ENCODE results near the gene TRUB1. TPM values are rescaled to one million over a fixed set of nuclear protein-coding genes. Genes with fewer than 3 reads are reported as not detected.
A peak's percentile ranks its signal among the peaks of the same experiment; 100 is the strongest.
"Not testable (repeated sequence)": the region's sequence is repeated elsewhere in the genome, so short reads cannot be mapped to it uniquely, and the experiment has no call there.

The TRUB1 gene
- total RNA-seq, 1 experiment from 2014 or later: 30.0 TPM

DNA sequence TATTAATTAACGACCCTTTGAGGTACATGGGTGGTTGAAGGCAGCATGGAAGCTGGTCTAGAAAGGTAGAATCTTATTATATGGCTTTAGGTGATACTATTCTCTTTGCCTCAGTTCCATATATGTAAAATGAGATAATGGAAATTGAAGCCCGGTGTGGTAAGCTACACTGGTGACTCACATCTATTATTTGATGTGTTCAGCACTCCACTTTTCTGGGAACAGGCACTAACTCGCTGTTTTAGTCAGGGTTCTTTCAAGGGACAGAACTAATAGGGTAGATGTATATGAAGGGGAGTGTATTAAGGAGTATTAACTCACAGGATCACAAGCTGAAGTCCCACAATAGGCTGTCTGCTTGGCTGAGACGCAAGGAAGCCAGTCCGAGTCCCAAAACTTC lies 4.4 kb upstream of the TRUB1 start:
- CTCF ChIA-PET: no interaction called here
- Histone ChIP-seq H3K27me3 (replicated peaks; ENCODE audit: insufficient read depth, low read depth, low read length, poor library complexity) (no peaks in the 10 kb centered on the region), H3K4me1 (ENCODE audit: insufficient read depth, low read length, poor library complexity, severe bottlenecking) (no peaks in the 10 kb centered on the region), H3K27ac (ENCODE audit: low read depth, low read length, poor library complexity, severe bottlenecking) (no peak overlapping the region), H3K9me3 (ENCODE audit: low read depth, low read length, poor library complexity, severe bottlenecking) (no peaks in the 10 kb centered on the region), H3K36me3 (ENCODE audit: insufficient read depth, low read length, poor library complexity, severe bottlenecking) (no peaks in the 10 kb centered on the region), H3K4me3 (ENCODE audit: low read depth, low read length, poor library complexity, severe bottlenecking) (no peak overlapping the region)
- BruUV-seq (replicated peaks): no TSS peak
- POLR2A ChIA-PET (ENCODE audit: low non-redundant PET): no interaction called here
- no peak for DNase-seq (ENCODE audit: low spot score)
- no peak for TF ChIP-seq EZH2 (IDR thresholded peaks at IDR 0.05; ENCODE audit: borderline replicate concordance, low read depth, low read length, poor library complexity, severe bottlenecking)
- TF ChIP-seq, protein P1, sequence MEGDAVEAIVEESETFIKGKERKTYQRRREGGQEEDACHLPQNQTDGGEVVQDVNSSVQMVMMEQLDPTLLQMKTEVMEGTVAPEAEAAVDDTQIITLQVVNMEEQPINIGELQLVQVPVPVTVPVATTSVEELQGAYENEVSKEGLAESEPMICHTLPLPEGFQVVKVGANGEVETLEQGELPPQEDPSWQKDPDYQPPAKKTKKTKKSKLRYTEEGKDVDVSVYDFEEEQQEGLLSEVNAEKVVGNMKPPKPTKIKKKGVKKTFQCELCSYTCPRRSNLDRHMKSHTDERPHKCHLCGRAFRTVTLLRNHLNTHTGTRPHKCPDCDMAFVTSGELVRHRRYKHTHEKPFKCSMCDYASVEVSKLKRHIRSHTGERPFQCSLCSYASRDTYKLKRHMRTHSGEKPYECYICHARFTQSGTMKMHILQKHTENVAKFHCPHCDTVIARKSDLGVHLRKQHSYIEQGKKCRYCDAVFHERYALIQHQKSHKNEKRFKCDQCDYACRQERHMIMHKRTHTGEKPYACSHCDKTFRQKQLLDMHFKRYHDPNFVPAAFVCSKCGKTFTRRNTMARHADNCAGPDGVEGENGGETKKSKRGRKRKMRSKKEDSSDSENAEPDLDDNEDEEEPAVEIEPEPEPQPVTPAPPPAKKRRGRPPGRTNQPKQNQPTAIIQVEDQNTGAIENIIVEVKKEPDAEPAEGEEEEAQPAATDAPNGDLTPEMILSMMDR (conservative IDR thresholded peaks at IDR 0.05; ENCODE audit: low read depth, low read length): no peak
- intact Hi-C loops (cut with micrococcal nuclease; ENCODE audit: unreplicated experiment): no loop called here

DNA sequence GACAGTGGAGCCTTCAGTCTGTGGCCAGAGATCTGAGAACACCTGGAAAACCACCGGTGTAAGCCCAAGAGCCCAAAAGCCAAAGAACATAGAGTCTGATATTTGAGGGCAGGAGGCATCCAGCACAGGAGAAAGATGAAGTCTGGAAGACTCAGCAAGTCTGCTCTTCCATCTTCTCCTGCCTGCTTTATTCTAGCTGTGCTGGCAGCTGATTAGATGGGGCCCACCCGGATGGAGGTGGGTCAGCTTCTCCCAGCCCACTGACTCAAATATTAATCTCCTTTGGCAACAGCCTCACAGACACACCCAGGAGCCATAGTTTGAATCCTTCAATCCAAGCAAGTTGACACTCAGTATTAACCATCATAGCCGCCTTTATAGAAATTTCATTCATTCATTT lies 4.0 kb upstream of the TRUB1 start:
- POLR2A ChIA-PET (ENCODE audit: low non-redundant PET); BruUV-seq (replicated peaks); CTCF ChIA-PET; intact Hi-C loops (cut with micrococcal nuclease; ENCODE audit: unreplicated experiment); H3K9me3 ChIP-seq (ENCODE audit: low read depth, low read length, poor library complexity, severe bottlenecking); H3K4me3 ChIP-seq (ENCODE audit: low read depth, low read length, poor library complexity, severe bottlenecking); H3K27ac ChIP-seq (ENCODE audit: low read depth, low read length, poor library complexity, severe bottlenecking); DNase-seq (ENCODE audit: low spot score); H3K27me3 ChIP-seq (replicated peaks; ENCODE audit: insufficient read depth, low read depth, low read length, poor library complexity); H3K4me1 ChIP-seq (ENCODE audit: insufficient read depth, low read length, poor library complexity, severe bottlenecking); H3K36me3 ChIP-seq (ENCODE audit: insufficient read depth, low read length, poor library complexity, severe bottlenecking): not testable (repeated sequence)

DNA sequence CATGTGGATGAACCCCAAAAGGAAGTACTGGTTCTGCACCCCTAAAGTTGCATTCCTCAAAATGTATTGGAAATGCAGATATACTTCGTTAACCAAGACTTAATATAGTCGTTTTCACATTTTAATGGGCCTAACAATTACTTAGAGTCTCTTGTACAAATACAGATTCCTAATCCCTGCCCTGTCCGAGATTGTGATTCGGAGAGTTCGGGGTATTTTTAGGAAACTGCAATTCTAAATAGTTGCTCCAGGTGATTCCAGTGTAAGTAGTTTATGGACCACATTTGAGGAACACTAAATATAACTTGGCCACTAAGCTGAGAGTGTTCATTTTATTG lies 830 bp downstream of the TRUB1 start:
- BruUV-seq (replicated peaks): no TSS peak
- DNase-seq (ENCODE audit: low spot score): no peak
- POLR2A ChIA-PET (ENCODE audit: low non-redundant PET): no interaction called here
- Histone ChIP-seq H3K4me1 (ENCODE audit: insufficient read depth, low read length, poor library complexity, severe bottlenecking) (peaks cover 6% of the 10 kb centered on the region), H3K4me3 (ENCODE audit: low read depth, low read length, poor library complexity, severe bottlenecking) (peak overlapping the region; percentile 79), H3K27ac (ENCODE audit: low read depth, low read length, poor library complexity, severe bottlenecking) (peak overlapping the region; percentile 91), H3K36me3 (ENCODE audit: insufficient read depth, low read length, poor library complexity, severe bottlenecking) (peaks cover 13% of the 10 kb centered on the region), H3K9me3 (ENCODE audit: low read depth, low read length, poor library complexity, severe bottlenecking) (no peaks in the 10 kb centered on the region), H3K27me3 (replicated peaks; ENCODE audit: insufficient read depth, low read depth, low read length, poor library complexity) (no peaks in the 10 kb centered on the region)
- intact Hi-C loops (cut with micrococcal nuclease; ENCODE audit: unreplicated experiment): loop anchor here (5.0 kb wide), 1 partner anchor 153 kb away; the partner anchor contains the start of gene ATRNL1
- no peak for TF ChIP-seq EZH2 (IDR thresholded peaks at IDR 0.05; ENCODE audit: borderline replicate concordance, low read depth, low read length, poor library complexity, severe bottlenecking)
- TF ChIP-seq, protein P1 (conservative IDR thresholded peaks at IDR 0.05; ENCODE audit: low read depth, low read length): no peak
- CTCF ChIA-PET: no interaction called here

DNA sequence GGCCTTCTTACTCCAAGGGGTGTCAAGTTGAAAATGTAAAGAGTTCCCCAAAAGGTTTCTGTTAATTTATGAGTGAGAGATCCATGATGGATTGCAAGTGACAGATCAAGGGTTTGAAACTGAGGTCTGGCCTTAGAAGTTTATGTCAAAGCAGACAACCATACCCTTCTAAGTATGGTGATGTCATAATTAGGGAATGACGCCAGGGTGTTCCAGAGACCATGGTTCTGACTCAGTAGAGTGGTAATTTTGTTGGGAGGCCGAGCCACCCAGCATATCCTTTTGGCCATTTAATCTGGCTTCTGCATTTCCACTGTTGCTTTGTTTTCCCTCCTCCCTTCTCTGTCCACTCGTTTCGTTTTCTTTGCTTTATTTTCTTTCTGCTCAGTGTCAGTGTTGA lies 2.7 kb downstream of the TRUB1 start:
- peaks cover 25% of the 10 kb centered on the region for H3K36me3 ChIP-seq (ENCODE audit: insufficient read depth, low read length, poor library complexity, severe bottlenecking)
- ChIA-PET POLR2A (ENCODE audit: low non-redundant PET) (no interaction called here), CTCF (no interaction called here)
- no peak overlapping the region for H3K27ac ChIP-seq (ENCODE audit: low read depth, low read length, poor library complexity, severe bottlenecking)
- TF ChIP-seq EZH2 (IDR thresholded peaks at IDR 0.05; ENCODE audit: borderline replicate concordance, low read depth, low read length, poor library complexity, severe bottlenecking): no peak
- TF ChIP-seq, protein P1 (conservative IDR thresholded peaks at IDR 0.05; ENCODE audit: low read depth, low read length): no peak
- H3K4me3 ChIP-seq (ENCODE audit: low read depth, low read length, poor library complexity, severe bottlenecking): no peak overlapping the region
- no peaks in the 10 kb centered on the region for H3K9me3 ChIP-seq (ENCODE audit: low read depth, low read length, poor library complexity, severe bottlenecking)
- no peaks in the 10 kb centered on the region for H3K27me3 ChIP-seq (replicated peaks; ENCODE audit: insufficient read depth, low read depth, low read length, poor library complexity)
- intact Hi-C loops (cut with micrococcal nuclease; ENCODE audit: unreplicated experiment): no loop called here
- peaks cover 6% of the 10 kb centered on the region for H3K4me1 ChIP-seq (ENCODE audit: insufficient read depth, low read length, poor library complexity, severe bottlenecking)
- DNase-seq (ENCODE audit: low spot score): no peak
- BruUV-seq (replicated peaks): no TSS peak

Data from A673 (cell line).